K562 (cell line): ENCODE measurements around the gene SIDT2. TPM values are rescaled to one million over a fixed set of nuclear protein-coding genes. Genes with fewer than 3 reads are reported as not detected.
A peak's percentile ranks its signal among the peaks of the same experiment; 100 is the strongest.

Experiments used
- DNMT1 ChIP-seq: fragments of 450-650 bp; IDR thresholded peaks from 2 replicates; pipeline ENCODE4 v1.6.1; 2016; ENCODE audit warnings: antibody characterized with exemption, mild to moderate bottlenecking
- LEF1 ChIP-seq: fragments of 450-650 bp; IDR thresholded peaks from 2 replicates; pipeline ENCODE4 v1.6.1; 2016; ENCODE audit warnings: mild to moderate bottlenecking
- PCBP1 ChIP-seq: fragments of 200-400 bp; formaldehyde crosslinking; IDR thresholded peaks from 2 replicates; pipeline ENCODE4 v1.6.1; 2018; ENCODE audit warnings: mild to moderate bottlenecking, low read depth, low read length; ENCODE audit not compliant: poor library complexity, severe bottlenecking
- PTTG1 ChIP-seq: fragments of 450-650 bp; IDR thresholded peaks from 2 replicates; pipeline ENCODE4 v1.6.1; 2016; ENCODE audit warnings: low read depth, mild to moderate bottlenecking, missing genetic modification characterization, missing compliant biosample characterization
- USF2 ChIP-seq: sonication (generic); formaldehyde crosslinking; IDR thresholded peaks from 2 replicates; pipeline ENCODE4 v1.5.0; 2020; ENCODE audit warnings: missing genetic modification reagents
- YY1 ChIP-seq, 3 experiments: IDR thresholded peaks; 2 replicates each; pipeline ENCODE4 v1.6.1; 2011; ENCODE audit warnings: low read length in 2 of 3, mild to moderate bottlenecking in 2 of 3, moderate library complexity in 2 of 3, borderline replicate concordance in 1 of 3, control low read depth in 1 of 3, low read depth in 1 of 3; ENCODE audit not compliant: insufficient read depth in 3 of 3, insufficient replicate concordance in 2 of 3, control insufficient read depth in 1 of 3, insufficient read length in 1 of 3; ENCODE audit errors: extremely low read depth in 1 of 3
- ZBTB40 ChIP-seq, 2 experiments: fragments of 450-650 bp in 1 of 2; sonication (generic) in 1 of 2; formaldehyde crosslinking in 1 of 2; IDR thresholded peaks; 2 replicates each; pipeline versions ENCODE4 v1.7.1 to v1.9.0; 2016 to 2022; ENCODE audit warnings: inconsistent platforms in 1 of 2, mild to moderate bottlenecking in 1 of 2, missing genetic modification reagents in 1 of 2
- ZFPM2 ChIP-seq: fragments of 250-450 bp; sonication (Bioruptor Pico); IDR thresholded peaks from 2 replicates; pipeline ENCODE4 v1.5.1; 2022; ENCODE audit warnings: mild to moderate bottlenecking
- ZNF184 ChIP-seq: sonication (generic); formaldehyde crosslinking; IDR thresholded peaks from 2 replicates; pipeline ENCODE4 v1.5.0; 2020; ENCODE audit warnings: missing genetic modification reagents
- ZNF23 ChIP-seq: fragments of 250-450 bp; sonication (Bioruptor Pico); IDR thresholded peaks from 2 replicates; pipeline ENCODE4 v1.4.0; 2020; ENCODE audit warnings: mild to moderate bottlenecking
- ZNF263 ChIP-seq: sonication (generic); formaldehyde crosslinking; IDR thresholded peaks from 2 replicates; pipeline ENCODE4 v1.8.0; 2022; ENCODE audit warnings: mild to moderate bottlenecking, missing genetic modification reagents, borderline replicate concordance
- polyA plus RNA-seq, 8 experiments: library from polyadenylated mRNA; depleted of rRNA in 4 of 8; stranded (reverse) in 5 of 8; unstranded in 3 of 8; fragments of >200 nt; fragmentation: Nextera tagmentation in 2 of 8; fragmentation: Illumina TruSeq in 1 of 8; extraction: Ambion mirVana in 2 of 8; extraction: Trizol in 1 of 8; gene quantifications; 2 replicates each; pipeline versions ENCODE4 v1.2.1 to v1.2.3, GENCODE V29; 2011 to 2014; ENCODE audit warnings: inconsistent platforms in 1 of 8, missing spikeins in 1 of 8
- total RNA-seq, 7 experiments: library from RNA; depleted of rRNA in 6 of 7; stranded (reverse); fragments of >200 nt in 6 of 7; fragmentation: Illumina TruSeq in 2 of 7; extraction: Trizol in 2 of 7; gene quantifications; 2 replicates each; pipeline versions ENCODE4 v1.2.1 to v1.2.3, GENCODE V29; 2011 to 2021; ENCODE audit warnings: low replicate concordance in 1 of 7
- TF ChIP-seq, protein P1 (sequence below): sonication (generic); formaldehyde crosslinking; IDR thresholded peaks from 2 replicates; pipeline ENCODE4 v1.8.1; 2023; ENCODE audit warnings: missing genetic modification reagents, mild to moderate bottlenecking, borderline replicate concordance

Gene SIDT2
- total and polyA plus RNA-seq, 9 of the 15 experiments (the other 6 are each of a cell fraction or from before 2014, with no cell fraction given) = 2.4 to 20.2 (median 6.5) TPM

- TF ChIP-seq ZBTB40 (IDR thresholded peaks at IDR 0.05) (0 out of 2 replicates have a peak, but pooled peaks have one; percentile 11), ZBTB40 (CRISPR knock-in tag; IDR thresholded peaks at IDR 0.05) (no peak), YY1 (IDR thresholded peaks at IDR 0.05; ENCODE audit: borderline replicate concordance in 1 of 3, control insufficient read depth in 1 of 3, extremely low read depth in 1 of 3, insufficient read depth in 3 of 3, insufficient read length in 1 of 3, insufficient replicate concordance in 2 of 3, low read depth in 1 of 3, low read length in 2 of 3) (peak in 1 of 3 experiments; percentile 25), ZNF263 (no peak), ZFPM2 (CRISPR knock-in tag) (no peak), ZNF23 (CRISPR knock-in tag) (no peak), LEF1 (peak; percentile 21; the same call in 1 of the 2 replicates), PTTG1 (tag) (no peak), ZNF184 (CRISPR knock-in tag) (no peak), USF2 (CRISPR knock-in tag) (no peak), PCBP1 (no peak), DNMT1 (no peak)
- TF ChIP-seq, protein P1, sequence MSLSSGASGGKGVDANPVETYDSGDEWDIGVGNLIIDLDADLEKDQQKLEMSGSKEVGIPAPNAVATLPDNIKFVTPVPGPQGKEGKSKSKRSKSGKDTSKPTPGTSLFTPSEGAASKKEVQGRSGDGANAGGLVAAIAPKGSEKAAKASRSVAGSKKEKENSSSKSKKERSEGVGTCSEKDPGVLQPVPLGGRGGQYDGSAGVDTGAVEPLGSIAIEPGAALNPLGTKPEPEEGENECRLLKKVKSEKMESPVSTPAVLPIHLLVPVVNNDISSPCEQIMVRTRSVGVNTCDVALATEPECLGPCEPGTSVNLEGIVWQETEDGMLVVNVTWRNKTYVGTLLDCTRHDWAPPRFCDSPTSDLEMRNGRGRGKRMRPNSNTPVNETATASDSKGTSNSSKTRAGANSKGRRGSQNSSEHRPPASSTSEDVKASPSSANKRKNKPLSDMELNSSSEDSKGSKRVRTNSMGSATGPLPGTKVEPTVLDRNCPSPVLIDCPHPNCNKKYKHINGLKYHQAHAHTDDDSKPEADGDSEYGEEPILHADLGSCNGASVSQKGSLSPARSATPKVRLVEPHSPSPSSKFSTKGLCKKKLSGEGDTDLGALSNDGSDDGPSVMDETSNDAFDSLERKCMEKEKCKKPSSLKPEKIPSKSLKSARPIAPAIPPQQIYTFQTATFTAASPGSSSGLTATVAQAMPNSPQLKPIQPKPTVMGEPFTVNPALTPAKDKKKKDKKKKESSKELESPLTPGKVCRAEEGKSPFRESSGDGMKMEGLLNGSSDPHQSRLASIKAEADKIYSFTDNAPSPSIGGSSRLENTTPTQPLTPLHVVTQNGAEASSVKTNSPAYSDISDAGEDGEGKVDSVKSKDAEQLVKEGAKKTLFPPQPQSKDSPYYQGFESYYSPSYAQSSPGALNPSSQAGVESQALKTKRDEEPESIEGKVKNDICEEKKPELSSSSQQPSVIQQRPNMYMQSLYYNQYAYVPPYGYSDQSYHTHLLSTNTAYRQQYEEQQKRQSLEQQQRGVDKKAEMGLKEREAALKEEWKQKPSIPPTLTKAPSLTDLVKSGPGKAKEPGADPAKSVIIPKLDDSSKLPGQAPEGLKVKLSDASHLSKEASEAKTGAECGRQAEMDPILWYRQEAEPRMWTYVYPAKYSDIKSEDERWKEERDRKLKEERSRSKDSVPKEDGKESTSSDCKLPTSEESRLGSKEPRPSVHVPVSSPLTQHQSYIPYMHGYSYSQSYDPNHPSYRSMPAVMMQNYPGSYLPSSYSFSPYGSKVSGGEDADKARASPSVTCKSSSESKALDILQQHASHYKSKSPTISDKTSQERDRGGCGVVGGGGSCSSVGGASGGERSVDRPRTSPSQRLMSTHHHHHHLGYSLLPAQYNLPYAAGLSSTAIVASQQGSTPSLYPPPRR = no peak
Measured at GRCh38 chr11:117145393-117145761, 33.2 kb upstream of the SIDT2 start (continued).
